GM19372 (cell line): ENCODE data around the gene DISC1.
"Not testable (repeated sequence)": the region's sequence is repeated elsewhere in the genome, so short reads cannot be mapped to it uniquely, and the experiment has no call there.

Experiments used
- ATAC-seq: cut with Tn5 transposase; IDR thresholded peaks from one replicate; pipeline ENCODE4 v1.9.1; 2021; ENCODE audit warnings: mild to moderate bottlenecking, low read depth, moderate library complexity; ENCODE audit not compliant: unreplicated experiment

Gene DISC1

DNA sequence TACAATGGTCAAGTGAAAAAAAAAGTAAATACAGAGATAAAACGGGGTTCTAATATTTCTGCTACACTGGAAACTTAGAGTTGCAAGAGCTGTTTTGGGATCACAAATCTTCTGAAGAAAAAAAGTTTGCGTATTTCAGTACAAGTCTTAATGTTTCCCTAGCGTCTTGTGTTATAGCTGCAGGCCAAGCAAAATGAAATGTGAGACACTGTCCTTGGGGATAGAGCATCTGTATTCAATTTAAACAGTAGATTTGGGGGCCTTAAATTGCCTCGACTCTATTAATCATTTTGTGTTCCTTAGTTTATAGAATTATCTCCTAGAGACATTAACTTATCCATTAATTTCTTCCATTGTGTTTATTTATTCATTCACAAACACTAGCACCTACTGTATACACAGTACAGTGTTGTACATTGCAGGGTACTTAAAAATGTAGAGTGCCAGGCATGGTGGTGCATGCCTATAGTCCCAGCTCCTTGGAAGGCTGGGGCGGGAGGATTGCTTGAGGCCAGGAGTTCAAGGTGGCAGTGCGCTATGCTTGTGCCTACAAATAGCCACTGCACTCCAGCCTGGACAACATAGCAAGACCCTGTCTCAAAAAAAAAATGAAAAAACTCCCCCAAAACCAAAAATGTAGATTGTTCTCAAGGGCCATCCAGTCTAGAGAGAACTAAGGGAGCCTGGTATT lies 7.9 kb downstream of the DISC1 start:
- no peak for ATAC-seq

DNA sequence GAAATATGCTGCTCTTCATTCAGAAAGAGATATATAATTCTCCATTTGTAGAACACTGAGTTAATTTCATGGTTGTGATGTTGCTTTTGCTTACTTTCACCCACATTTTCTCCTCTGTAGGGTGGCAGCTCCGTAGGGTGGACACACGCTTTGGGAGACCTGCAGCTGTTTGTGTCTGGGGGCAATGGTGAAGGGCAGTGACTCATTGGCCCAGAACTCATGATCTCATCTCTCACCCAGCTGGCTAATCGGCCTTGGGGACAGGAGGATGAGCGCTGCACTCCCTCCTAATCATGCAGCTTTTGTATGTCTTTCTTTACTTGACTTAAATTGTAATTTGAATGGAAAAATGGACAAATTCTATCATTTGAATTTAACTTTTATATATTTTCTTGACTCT lies 9.6 kb downstream of the DISC1 start:
- ATAC-seq: no peak

- ATAC-seq: not testable (repeated sequence)
Observed at GRCh38 chr1:231636922-231637321, 10.3 kb downstream of the DISC1 start.

DNA sequence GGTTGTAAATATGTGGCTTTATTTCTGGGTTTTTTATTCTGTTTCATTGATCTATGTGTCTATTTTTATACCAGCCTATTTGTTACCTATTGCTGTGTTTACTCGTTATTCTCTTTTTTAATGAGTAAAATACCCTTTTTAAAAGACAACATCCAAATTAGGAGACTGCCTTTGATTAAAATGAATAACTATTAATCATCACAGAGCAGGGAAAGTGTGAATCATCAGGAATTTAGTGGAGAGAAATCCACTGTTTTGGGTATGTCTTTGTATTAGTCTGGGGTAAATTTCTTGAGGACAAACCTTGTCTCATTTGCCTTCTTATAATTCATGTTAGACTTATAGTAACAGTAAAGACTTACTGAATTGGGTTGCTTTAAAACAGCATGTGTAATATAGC lies 12.1 kb downstream of the DISC1 start:
- ATAC-seq: no peak

DNA sequence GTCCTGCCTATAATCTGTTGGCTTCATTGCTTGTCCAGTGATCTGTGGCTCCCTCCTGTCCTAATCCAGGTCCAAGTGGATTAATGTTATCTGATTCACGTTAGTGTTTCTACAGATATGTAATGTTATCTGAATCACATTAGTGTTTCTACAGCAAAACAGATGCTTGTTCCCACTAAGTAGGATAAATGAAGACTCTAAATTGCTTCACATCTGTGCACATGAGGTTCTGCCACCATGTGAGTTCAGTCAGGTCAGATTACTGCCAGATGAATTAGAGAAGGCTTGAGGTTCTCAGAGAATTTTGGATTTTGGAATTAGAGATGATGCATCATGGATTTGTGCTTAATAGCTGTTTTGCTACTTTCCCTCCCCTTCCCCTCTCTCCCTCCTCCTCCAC lies 13.2 kb downstream of the DISC1 start:
- ATAC-seq: no peak

DNA sequence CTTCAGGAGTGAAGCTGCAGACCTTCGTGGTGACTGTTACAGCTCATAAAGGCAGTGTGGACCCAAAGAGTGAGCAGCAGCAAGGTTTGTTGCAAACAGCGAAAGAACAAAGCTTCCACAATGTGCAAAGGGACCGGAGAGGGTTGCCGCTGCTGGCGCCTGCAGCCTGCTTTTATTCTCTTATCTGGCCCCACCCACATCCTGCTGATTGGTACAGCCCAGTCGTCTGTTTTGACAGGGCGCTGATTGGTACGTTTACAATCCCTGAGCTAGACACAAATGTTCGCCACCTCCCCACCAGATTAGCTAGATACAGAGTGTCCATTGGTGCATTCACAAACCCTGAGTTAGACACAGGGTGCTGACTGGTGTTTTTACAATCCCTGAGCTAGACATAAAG lies 14.9 kb downstream of the DISC1 start:
- not testable (repeated sequence) for ATAC-seq

GRCh38 chr1:231642061-231642460 lies 15.5 kb downstream of the DISC1 start:
- not testable (repeated sequence) for ATAC-seq

- no peak for ATAC-seq
Observed at GRCh38 chr1:231642618-231643017, 16.0 kb downstream of the DISC1 start.

DNA sequence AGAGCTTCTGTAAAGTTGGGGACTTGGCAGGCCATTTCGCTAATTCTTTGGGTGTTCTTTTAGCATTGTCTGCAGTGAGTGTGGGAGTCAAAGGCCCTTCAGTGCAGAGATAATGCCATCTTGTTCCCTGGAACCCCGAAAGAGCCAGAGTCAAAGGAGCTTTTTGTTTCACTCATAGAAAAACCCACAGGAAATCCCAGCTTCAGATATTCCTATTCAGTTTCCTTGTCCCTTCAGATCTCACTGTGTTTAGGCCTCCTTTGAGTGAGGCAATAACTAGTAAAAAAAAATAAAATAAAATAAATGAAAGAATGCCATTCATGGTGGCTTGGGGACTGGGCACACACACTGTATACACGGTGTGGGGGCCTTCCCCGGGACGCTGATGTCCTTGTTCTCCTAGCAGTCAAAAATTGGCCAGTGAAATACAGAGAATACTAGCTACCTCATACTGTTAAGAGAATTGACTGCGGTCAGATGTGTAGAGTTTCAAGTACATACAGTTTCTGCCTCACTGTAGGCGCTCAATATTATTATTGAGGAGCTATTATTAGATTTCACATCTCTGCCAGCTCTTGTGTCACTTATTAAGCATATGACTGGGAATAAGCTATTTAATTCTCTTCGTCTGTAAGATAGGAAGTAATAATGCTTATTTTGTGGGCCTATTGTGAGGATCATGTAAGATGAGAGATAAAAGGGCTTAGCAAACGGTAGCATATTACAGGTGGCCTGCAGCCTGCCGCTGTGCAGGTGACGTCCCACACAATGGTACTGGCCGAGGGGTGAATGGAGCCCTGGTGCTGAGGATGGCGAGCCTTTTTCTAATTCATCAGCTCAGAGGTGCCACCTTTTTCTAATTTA lies 16.7 kb downstream of the DISC1 start:
- no peak for ATAC-seq

DNA sequence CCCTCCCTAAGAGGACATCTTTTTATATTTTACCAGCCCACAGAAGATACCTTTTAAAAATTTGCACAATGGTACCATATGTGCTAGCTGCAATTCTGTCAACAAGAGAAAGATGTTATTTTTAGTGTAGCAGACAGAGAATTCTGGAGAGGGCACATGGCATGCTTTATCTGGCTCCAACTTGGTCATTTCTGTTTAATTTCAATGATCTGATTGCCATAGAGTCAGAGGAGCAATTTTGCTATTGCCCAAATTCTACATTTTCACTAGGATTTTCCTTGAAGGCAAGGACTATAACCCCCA lies 17.3 kb downstream of the DISC1 start:
- no peak for ATAC-seq

DNA sequence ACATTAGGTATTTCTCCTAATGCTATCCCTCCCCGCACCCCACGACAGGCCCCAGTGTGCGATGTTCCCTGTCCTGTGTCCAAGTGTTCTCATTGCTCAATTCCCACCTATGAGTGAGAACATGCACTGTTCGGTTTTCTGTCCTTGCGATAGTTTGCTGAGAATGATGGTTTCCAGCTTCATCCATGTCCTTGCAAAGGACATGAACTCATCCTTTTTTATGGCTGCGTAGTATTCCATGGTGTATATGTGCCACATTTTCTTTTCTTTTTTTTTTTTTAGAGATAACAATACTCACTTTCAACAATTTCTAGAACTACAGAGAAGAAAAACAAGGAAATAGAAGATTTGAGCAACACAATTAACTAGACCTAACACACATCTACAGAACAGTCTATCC lies 19.0 kb downstream of the DISC1 start:
- ATAC-seq: not testable (repeated sequence)

- not testable (repeated sequence) for ATAC-seq
Observed at GRCh38 chr1:231646165-231646564, 19.6 kb downstream of the DISC1 start.

DNA sequence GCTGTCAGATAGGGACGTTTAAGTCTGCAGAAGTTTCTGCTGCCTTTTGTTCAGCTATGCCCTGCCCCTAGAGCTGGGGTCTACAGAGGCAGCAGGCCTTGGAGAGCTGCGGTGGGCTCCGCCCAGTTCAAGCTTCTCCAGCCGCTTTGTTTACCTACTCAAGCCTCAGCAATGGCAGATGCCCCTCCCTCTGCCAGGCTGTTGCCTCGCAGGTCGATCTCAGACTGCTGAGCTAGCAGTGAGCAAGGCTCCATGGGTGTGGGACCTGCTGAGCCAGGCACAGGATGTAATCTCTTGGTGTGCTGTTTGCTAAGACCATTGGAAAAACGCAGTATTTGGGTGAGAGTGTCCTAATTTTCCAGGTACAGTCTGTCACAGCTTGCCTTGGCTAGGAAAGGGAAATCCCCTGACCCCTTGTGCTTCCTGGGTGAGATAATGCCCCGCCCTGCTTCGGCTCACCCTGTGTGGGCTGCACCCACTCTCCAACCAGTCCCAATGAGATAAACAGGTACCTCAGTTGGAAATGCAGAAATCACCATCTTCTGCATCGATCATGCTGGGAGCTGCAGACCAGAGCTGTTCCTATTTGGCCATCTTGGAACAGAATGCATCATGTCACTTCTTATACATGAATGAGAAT lies 25.2 kb downstream of the DISC1 start:
- ATAC-seq: not testable (repeated sequence)

GRCh38 chr1:231653632-231654031 lies 27.0 kb downstream of the DISC1 start:
- no peak for ATAC-seq

DNA sequence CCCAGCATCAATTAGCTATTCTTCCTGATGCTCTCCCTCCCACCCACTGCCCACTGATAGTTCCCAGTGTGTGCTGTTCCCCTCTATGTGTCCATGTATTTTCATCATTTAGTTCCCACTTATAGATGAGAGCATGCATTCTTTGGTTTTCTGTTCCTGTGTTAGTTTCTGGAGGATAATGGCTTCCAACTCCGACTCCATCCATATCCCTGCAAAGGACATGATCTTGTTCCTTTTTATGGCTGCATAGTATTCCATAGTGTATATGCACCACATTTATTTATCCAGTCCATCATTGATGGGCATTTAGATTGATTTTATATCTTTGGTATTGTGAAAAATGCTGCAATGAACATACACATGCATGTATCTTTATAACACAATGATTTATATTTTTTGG lies 30.2 kb downstream of the DISC1 start:
- ATAC-seq: no peak

- not testable (repeated sequence) for ATAC-seq
Observed at GRCh38 chr1:231658223-231658622, 31.6 kb downstream of the DISC1 start.

- no peak for ATAC-seq
Observed at GRCh38 chr1:231660198-231660597, 33.6 kb downstream of the DISC1 start.

- no peak for ATAC-seq
Observed at GRCh38 chr1:231663211-231663792, 36.7 kb downstream of the DISC1 start.

GRCh38 chr1:231665101-231665500 lies 38.5 kb downstream of the DISC1 start:
- no peak for ATAC-seq

DNA sequence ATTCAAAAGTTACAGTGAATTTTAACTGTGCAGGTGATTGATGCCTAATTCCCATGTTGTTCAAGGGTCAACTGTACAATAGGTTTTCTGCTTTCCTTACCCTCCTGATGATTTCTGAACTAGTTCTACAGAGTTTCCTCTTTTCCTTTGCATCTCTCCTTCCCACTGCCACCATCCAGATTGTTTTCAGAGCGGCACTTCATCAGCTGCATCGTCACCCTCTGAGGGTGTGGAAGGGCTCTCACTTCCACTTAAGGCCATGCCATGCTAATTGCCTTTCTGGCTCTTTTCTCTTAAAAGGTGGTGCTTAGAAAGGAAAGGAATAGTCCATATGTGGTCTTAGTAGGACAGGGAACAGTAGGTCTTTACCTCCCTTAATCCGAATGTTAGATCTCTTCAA lies 39.1 kb downstream of the DISC1 start:
- ATAC-seq: no peak

DNA sequence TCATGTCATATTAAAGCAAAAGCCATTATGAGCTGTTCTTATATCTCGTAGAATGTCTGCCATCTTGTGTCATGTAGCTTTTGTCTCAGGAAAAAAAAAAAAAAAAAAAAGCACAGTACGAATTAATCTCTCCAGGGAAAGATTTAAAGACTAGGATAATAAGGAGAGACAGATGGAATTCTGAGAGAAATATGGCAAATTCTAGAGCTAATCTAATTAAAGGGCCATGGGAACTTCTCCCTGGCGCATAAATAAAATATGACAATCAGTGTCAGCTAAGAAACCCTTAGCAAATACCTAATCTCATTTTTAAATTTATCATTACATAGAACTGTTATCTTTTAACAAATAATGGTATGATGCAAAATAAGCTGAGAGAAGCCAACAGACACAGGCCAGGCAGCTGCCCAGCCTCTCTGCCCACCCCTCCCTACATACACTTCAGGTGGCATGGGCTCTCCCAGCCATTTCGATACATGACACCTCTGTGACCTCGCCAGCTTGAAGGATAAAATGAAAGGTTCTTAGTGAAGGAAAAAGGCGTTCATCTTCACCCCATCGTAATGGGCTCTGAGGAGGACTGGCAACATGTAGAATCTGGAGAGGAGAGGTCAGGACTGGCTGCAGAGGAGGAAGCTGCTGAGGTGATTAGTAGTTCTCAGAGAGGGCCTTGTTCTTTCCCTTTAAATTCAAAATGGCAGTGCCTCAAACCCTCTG lies 39.8 kb downstream of the DISC1 start:
- no peak for ATAC-seq
